ENCODE data around the gene MPIG6B.

DNA sequence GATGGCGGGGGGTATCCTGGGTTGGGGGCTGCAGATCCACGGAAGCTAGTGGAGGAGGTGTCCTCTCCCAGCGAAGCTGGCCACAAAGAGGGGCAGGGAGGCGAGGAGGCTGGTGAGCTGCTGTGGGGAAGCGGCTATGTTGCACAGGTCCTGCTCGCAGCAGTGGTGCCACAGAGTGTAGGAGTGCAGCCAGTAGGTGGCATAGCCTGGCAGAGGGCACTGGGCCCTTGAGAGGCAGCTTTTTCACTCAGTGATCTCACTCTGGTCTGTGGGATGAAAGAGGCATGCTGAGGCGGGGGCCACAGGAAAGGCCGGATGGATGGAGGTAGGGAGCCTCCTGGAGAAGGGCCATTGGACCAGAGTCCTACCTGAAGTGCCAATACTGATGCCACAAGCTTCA, 10.9 kb upstream of the MPIG6B start:
- TF ChIP-seq CTCF (IDR thresholded peaks at IDR 0.05), result peak in 1 of 2 donors; percentile 44
- no peak for TF ChIP-seq POLR2AphosphoS5 (IDR thresholded peaks at IDR 0.05)
- no peak for TF ChIP-seq EP300 (IDR thresholded peaks at IDR 0.05)

Data from suprapubic skin (tissue), 4 donors.